Islet of Langerhans (tissue), 1 donor: ENCODE results near the gene ZNF318.
"Not testable (repeated sequence)": the region's sequence is repeated elsewhere in the genome, so short reads cannot be mapped to it uniquely, and the experiment has no call there.

Experiments
- FAIRE-seq: peaks from one replicate; lab custom pipeline; 2011; peaks lifted over from hg19 to GRCh38; lab: Jason Lieb, UNC

Gene ZNF318

GRCh38 chr6:43389730-43390295 lies 20.4 kb upstream of the ZNF318 start:
- FAIRE-seq: no peak

GRCh38 chr6:43386492-43386891 lies 17.0 kb upstream of the ZNF318 start:
- peak; percentile 56 for FAIRE-seq

GRCh38 chr6:43383021-43383667 lies 13.7 kb upstream of the ZNF318 start:
- no peak for FAIRE-seq

GRCh38 chr6:43380858-43381257 lies 11.4 kb upstream of the ZNF318 start:
- FAIRE-seq: not testable (repeated sequence)

GRCh38 chr6:43378631-43379030 lies 9.2 kb upstream of the ZNF318 start:
- no peak for FAIRE-seq

- FAIRE-seq: no peak
Observed at GRCh38 chr6:43377710-43378229, 8.3 kb upstream of the ZNF318 start.

GRCh38 chr6:43376551-43376981 lies 7.1 kb upstream of the ZNF318 start:
- no peak for FAIRE-seq

- FAIRE-seq: no peak
Observed at GRCh38 chr6:43375693-43376092, 6.2 kb upstream of the ZNF318 start.

- FAIRE-seq: no peak
Observed at GRCh38 chr6:43373252-43373875, 3.9 kb upstream of the ZNF318 start.

GRCh38 chr6:43370003-43370580 lies 645 bp upstream of the ZNF318 start:
- not testable (repeated sequence) for FAIRE-seq

GRCh38 chr6:43368259-43369160 lies 937 bp downstream of the ZNF318 start:
- no peak for FAIRE-seq

- no peak for FAIRE-seq
Observed at GRCh38 chr6:43367245-43367984, 2.0 kb downstream of the ZNF318 start.

GRCh38 chr6:43361269-43361668 lies 8.2 kb downstream of the ZNF318 start:
- no peak for FAIRE-seq

- no peak for FAIRE-seq
Observed at GRCh38 chr6:43359831-43360230, 9.6 kb downstream of the ZNF318 start.

- no peak for FAIRE-seq
Observed at GRCh38 chr6:43359381-43359780, 10.1 kb downstream of the ZNF318 start.

GRCh38 chr6:43355862-43356590 lies 13.4 kb downstream of the ZNF318 start:
- no peak for FAIRE-seq

- FAIRE-seq: not testable (repeated sequence)
Observed at GRCh38 chr6:43351951-43352350, 17.5 kb downstream of the ZNF318 start.

GRCh38 chr6:43347444-43347843 lies 22.0 kb downstream of the ZNF318 start:
- FAIRE-seq: no peak

- FAIRE-seq: no peak
Observed at GRCh38 chr6:43347021-43347420, 22.4 kb downstream of the ZNF318 start.

- FAIRE-seq: not testable (repeated sequence)
Observed at GRCh38 chr6:43346243-43346642, 23.2 kb downstream of the ZNF318 start.

GRCh38 chr6:43339168-43339567 lies 30.3 kb downstream of the ZNF318 start:
- no peak for FAIRE-seq
